ENCODE results near the gene IVD.

The IVD gene

GRCh38 chr15:40418126-40418525 lies 12.5 kb downstream of the IVD start:
- H3K36me3 Mint-ChIP-seq (ENCODE audit: low read depth) = peaks cover 15% of the 10 kb centered on the region
- H3K4me1 Mint-ChIP-seq = peaks cover 2% of the 10 kb centered on the region
- DNase-seq (no peak), ATAC-seq (no peak)
- no peak overlapping the region for H3K4me3 Mint-ChIP-seq
- no peak overlapping the region for H3K27ac Mint-ChIP-seq
- no peaks in the 10 kb centered on the region for H3K9me3 Mint-ChIP-seq
- H3K27me3 Mint-ChIP-seq = no peaks in the 10 kb centered on the region

GRCh38 chr15:40420071-40420713 lies 14.6 kb downstream of the IVD start:
- no peak for DNase-seq
- no peak for ATAC-seq
- Mint-ChIP-seq H3K27me3 (no peaks in the 10 kb centered on the region), H3K9me3 (no peaks in the 10 kb centered on the region), H3K4me1 (peaks cover 2% of the 10 kb centered on the region), H3K36me3 (ENCODE audit: low read depth) (peaks cover 7% of the 10 kb centered on the region), H3K4me3 (no peak overlapping the region), H3K27ac (no peak overlapping the region)

DNA sequence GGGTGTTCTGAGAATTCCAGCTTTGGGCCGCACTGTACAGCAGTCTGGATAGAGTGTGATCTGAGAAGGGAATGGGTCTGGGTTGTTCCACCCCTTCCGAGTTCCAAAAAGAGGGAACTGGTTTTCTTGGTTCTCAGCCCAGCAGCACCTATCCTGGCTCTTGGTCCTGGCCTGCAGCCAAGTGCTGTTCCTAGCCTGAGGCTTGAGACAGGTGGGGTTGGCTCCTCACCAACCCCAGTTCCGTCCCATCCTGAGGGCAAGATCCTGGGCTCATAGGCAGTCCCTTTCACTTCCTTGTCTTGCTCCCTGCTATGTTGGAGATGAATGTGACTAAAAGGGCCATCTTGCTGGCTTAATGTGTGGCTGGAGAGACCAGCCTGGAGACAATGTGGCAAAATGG lies 15.2 kb downstream of the IVD start:
- Mint-ChIP-seq H3K27ac (no peak overlapping the region), H3K4me3 (no peak overlapping the region), H3K4me1 (peaks cover 2% of the 10 kb centered on the region), H3K9me3 (no peaks in the 10 kb centered on the region), H3K36me3 (ENCODE audit: low read depth) (peaks cover 4% of the 10 kb centered on the region), H3K27me3 (no peaks in the 10 kb centered on the region)
- ATAC-seq (no peak), DNase-seq (no peak)

DNA sequence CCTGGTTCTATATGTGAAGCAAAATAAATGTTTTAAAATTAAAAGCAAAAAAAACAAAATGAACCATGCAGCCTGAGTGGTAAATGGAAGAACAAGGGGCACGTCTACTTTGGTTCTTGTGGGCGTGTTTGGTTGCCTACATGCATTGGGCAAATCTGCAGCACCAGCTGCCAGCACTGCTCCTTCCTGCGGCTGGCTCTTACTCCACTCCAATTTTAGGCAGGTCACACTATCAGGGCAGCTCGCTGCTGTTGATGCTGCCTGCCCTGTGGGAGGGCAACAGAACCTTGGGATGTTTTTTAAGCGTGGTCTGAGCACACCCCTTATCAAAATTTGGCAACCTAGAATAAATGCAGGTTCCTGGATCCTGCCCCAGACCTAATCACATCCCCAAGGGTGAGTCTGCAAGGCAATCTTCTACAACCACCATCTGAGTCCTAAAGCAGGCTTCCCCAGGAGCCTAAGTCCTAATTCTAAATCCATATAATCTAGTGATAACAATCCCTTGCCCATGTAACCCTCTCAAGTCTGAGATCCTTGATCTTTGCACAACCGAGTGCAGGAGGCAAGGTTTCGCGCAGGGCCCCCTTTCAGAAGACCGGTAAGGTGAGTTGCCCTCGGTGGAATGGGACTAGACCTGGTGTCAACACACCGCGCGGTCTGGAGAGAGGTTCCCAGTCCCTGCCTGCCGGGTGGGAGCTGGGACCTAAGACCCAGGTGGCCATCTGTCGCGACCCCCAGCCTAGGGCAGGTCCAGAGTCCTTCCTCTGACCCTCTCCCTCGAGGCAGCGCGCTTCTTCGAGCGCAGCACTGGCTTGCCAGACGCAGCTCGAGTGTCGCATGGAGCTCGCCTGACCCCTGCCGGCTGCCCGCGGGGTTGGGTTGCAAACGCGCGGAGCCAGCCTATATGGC lies 15.9 kb downstream of the IVD start:
- no peaks in the 10 kb centered on the region for H3K27me3 Mint-ChIP-seq
- H3K27ac Mint-ChIP-seq = no peak overlapping the region
- H3K36me3 Mint-ChIP-seq (ENCODE audit: low read depth) = peaks cover 4% of the 10 kb centered on the region
- H3K4me3 Mint-ChIP-seq = no peak overlapping the region
- peak; percentile 89 for DNase-seq
- peaks cover 2% of the 10 kb centered on the region for H3K4me1 Mint-ChIP-seq
- no peaks in the 10 kb centered on the region for H3K9me3 Mint-ChIP-seq
- ATAC-seq = peak; percentile 95

DNA sequence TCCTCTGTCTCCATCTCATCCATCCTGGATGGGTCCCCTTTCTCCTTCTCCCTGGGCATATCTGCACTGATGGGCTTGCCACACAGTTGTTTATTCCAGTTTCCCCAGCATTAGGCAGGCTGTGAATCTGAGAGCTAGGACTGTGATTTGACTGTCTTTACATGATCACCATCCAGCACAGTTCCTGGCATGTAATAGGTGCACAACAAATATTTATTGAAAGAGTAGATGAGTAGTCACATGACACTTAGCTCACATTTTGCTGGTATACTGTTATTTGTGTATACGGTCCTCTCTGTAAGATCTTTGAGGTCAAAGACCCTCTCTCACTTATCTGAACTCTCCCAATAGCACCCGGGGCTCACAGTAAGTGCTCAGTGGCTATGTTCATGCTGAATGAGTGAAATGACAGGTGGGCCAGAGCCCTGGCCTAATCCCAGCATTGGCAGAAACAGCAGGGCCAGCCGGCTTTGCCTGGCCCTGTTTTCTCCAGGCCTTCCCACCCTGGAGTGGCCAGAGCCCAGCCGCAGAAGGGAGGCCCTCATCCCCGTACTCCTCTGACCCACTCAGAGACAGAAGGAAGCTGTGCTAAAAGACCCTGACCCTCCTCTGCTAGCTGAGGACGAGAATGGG lies 19.0 kb downstream of the IVD start:
- Mint-ChIP-seq H3K36me3 (ENCODE audit: low read depth) (no peaks in the 10 kb centered on the region), H3K9me3 (no peaks in the 10 kb centered on the region), H3K4me3 (no peak overlapping the region), H3K4me1 (peaks cover 2% of the 10 kb centered on the region), H3K27ac (no peak overlapping the region), H3K27me3 (no peaks in the 10 kb centered on the region)
- ATAC-seq (no peak), DNase-seq (no peak)

GRCh38 chr15:40425681-40426080 lies 20.1 kb downstream of the IVD start:
- Mint-ChIP-seq H3K27ac (no peak overlapping the region), H3K36me3 (ENCODE audit: low read depth) (no peaks in the 10 kb centered on the region), H3K4me3 (no peak overlapping the region), H3K4me1 (peaks cover 2% of the 10 kb centered on the region), H3K27me3 (no peaks in the 10 kb centered on the region), H3K9me3 (no peaks in the 10 kb centered on the region)
- DNase-seq (no peak), ATAC-seq (no peak)

GRCh38 chr15:40427188-40427587 lies 21.6 kb downstream of the IVD start:
- no peaks in the 10 kb centered on the region for H3K4me1 Mint-ChIP-seq
- H3K9me3 Mint-ChIP-seq = no peaks in the 10 kb centered on the region

GRCh38 chr15:40428185-40428584 lies 22.6 kb downstream of the IVD start:
- Mint-ChIP-seq H3K4me1 (no peaks in the 10 kb centered on the region), H3K4me3 (no peak overlapping the region), H3K27me3 (no peaks in the 10 kb centered on the region), H3K36me3 (ENCODE audit: low read depth) (no peaks in the 10 kb centered on the region), H3K9me3 (no peaks in the 10 kb centered on the region), H3K27ac (no peak overlapping the region)
- ATAC-seq = no peak
- no peak for DNase-seq

More at GRCh38 chr15:40427188-40427587, 21.6 kb downstream of the IVD start:
- no peak overlapping the region for H3K27ac Mint-ChIP-seq
- no peak for ATAC-seq
- H3K36me3 Mint-ChIP-seq (ENCODE audit: low read depth) = no peaks in the 10 kb centered on the region
- DNase-seq = no peak
- H3K27me3 Mint-ChIP-seq = no peaks in the 10 kb centered on the region
- H3K4me3 Mint-ChIP-seq = no peak overlapping the region

GRCh38 chr15:40429068-40429710 lies 23.6 kb downstream of the IVD start:
- Mint-ChIP-seq H3K27me3 (no peaks in the 10 kb centered on the region), H3K9me3 (no peaks in the 10 kb centered on the region), H3K27ac (no peak overlapping the region), H3K36me3 (ENCODE audit: low read depth) (no peaks in the 10 kb centered on the region), H3K4me3 (no peak overlapping the region), H3K4me1 (no peaks in the 10 kb centered on the region)
- DNase-seq = no peak
- ATAC-seq = no peak

- DNase-seq (no peak), ATAC-seq (peak; percentile 26)
- Mint-ChIP-seq H3K4me3 (no peak overlapping the region), H3K9me3 (no peaks in the 10 kb centered on the region), H3K4me1 (peaks cover 1% of the 10 kb centered on the region), H3K36me3 (ENCODE audit: low read depth) (no peaks in the 10 kb centered on the region), H3K27me3 (peaks cover 4% of the 10 kb centered on the region), H3K27ac (no peak overlapping the region)
These were observed 24.7 kb downstream of the IVD start for GRCh38 chr15:40430271-40430805.

DNA sequence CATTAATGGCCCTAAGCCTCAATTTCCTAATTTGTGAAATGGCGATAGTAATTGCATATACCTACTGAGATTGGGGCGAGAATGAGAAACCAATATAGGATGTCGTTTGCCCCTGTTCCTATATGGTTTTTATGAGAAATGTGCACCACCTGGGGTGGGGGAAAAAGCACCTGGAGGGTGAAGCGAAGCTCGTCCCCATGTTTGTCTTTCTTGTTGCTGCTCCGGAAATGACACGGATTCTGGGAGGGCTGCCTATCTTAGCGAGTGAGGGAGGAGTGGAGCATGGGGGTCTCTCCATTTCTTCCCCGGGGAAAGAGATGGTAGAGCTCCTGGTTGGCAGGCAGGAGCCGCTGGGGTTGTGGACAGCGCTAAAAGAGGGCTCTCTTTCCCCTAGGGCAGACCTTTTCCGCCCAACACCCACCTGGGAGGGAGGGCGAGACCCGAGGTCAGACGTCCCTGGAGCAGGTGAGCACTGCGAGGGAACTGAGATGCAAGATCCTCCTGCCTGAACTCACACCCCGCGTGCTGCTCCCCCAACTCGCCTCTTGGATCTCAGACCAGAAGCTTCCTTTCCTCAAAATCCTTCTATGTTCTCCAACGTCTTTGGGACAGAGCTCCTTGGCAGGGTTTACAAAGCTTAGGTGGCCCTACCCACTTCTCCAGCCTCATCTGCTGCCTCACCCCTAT lies 29.6 kb downstream of the IVD start:
- ATAC-seq = no peak
- no peak for DNase-seq
- Mint-ChIP-seq H3K4me1 (peaks cover 26% of the 10 kb centered on the region), H3K27ac (no peak overlapping the region), H3K36me3 (ENCODE audit: low read depth) (no peaks in the 10 kb centered on the region), H3K9me3 (no peaks in the 10 kb centered on the region), H3K27me3 (peaks cover 40% of the 10 kb centered on the region), H3K4me3 (no peak overlapping the region)

DNA sequence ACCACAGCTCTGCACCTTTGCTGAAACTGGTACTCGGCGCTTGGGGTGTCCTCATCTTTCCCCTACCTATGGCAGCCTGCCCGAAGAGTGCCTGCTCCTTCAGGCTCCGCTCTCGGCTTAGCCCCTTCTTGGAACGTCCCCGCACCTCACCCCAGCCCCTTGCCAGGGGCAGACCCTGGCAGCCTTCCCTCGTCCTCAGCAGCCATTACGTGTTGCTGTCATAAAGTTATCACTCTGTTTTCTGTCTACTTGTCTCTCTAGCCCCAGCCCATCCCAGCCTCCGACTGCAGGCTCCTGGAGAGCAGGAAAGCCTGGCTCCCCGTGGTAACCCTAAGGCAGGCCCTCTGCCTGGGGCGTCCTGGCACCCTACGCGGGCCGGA lies 30.1 kb downstream of the IVD start:
- H3K9me3 Mint-ChIP-seq = no peaks in the 10 kb centered on the region
- H3K4me3 Mint-ChIP-seq = no peak overlapping the region
- H3K4me1 Mint-ChIP-seq = peaks cover 27% of the 10 kb centered on the region
- ATAC-seq = no peak
- no peaks in the 10 kb centered on the region for H3K36me3 Mint-ChIP-seq (ENCODE audit: low read depth)
- no peak for DNase-seq
- peaks cover 41% of the 10 kb centered on the region for H3K27me3 Mint-ChIP-seq
- no peak overlapping the region for H3K27ac Mint-ChIP-seq

DNA sequence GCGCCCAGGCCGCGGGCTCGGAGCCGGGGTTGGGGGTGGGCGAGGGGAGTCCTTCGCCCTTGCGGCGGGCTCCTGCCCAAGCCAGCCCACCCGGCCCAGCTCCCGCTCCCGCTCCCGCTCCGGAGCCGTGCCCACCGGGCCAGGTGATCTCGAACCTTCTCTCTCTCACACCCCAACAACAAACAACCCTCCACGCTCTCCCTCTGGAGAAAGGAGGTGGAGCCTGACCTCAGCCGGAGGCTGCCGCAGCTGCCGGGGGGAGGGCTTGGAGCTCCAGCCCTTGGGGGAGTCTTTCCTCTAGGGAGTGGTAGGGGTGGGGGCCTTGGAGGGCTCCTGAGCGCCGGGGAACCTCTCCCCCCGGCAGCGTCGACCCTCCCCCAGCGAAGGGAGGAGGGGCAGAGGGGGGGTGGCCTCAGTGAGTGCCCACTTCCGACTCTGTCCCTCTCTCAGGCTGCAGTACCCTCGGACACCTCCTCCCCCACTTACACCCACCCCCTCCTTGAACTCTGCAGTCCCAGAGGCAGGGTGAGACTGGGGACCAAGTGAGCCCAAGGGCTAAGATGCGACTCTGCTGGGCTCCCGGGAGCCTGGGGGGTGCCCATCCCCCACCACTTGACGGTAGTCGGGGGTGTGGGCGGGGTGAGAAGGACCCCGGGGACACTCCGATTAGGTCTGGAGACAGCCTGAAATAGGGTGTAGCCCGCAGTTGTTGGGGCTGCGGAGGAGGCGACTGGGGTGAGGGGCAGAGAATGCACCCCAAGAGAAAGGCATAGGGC lies 30.7 kb downstream of the IVD start:
- Mint-ChIP-seq H3K36me3 (ENCODE audit: low read depth) (no peaks in the 10 kb centered on the region), H3K4me1 (peaks cover 27% of the 10 kb centered on the region), H3K27me3 (peaks cover 41% of the 10 kb centered on the region), H3K27ac (no peak overlapping the region), H3K9me3 (no peaks in the 10 kb centered on the region), H3K4me3 (peak overlapping the region; percentile 45)
- ATAC-seq = no peak
- DNase-seq = no peak
